Fibroblast of mammary gland (primary cell): Measurements from ENCODE around the gene NAGS.
"Not testable (repeated sequence)": the region's sequence is repeated elsewhere in the genome, so short reads cannot be mapped to it uniquely, and the experiment has no call there.

Source experiments
- DNase-seq: peaks from one replicate; pipeline ENCODE4 v3.0.0-alpha.2; 2010; ENCODE audit warnings: low read depth
- H3K4me3 ChIP-seq: 2 replicates; pipeline ENCODE4 v1.5.1; 2011; ENCODE audit warnings: low read depth, mild to moderate bottlenecking, low read length, moderate library complexity; ENCODE audit not compliant: control insufficient read depth
- CTCF ChIP-seq: conservative IDR thresholded peaks from 2 replicates; pipeline ENCODE4 v1.5.1; 2011; ENCODE audit warnings: low read depth, low read length, inconsistent platforms; ENCODE audit not compliant: control insufficient read depth, insufficient read depth

Gene NAGS

GRCh38 chr17:44004077-44004760, at the start of gene NAGS:
Gene NAGS, plus strand, starts transcription at chr17:44004622. Its CDS starts 42 bp downstream, at chr17:44004664.
- TF ChIP-seq CTCF, result no peak
- peak; percentile 71 for DNase-seq
- peak within 1 kb of the TSS; percentile 82 for H3K4me3 ChIP-seq

- TF ChIP-seq CTCF, result no peak
- peak; percentile 23 for DNase-seq
- H3K4me3 ChIP-seq, result no peak overlapping the region
These were observed 48.2 kb upstream of the NAGS start for GRCh38 chr17:43956222-43956621.

GRCh38 chr17:43958748-43959352, 45.6 kb upstream of the NAGS start:
- no peak for TF ChIP-seq CTCF
- no peak overlapping the region for H3K4me3 ChIP-seq
- peak; percentile 65 for DNase-seq

- DNase-seq, H3K4me3 ChIP-seq: not testable (repeated sequence)
These were observed 43.1 kb upstream of the NAGS start for GRCh38 chr17:43961292-43961691.

GRCh38 chr17:43961954-43962353, 42.5 kb upstream of the NAGS start:
- H3K4me3 ChIP-seq, result no peak overlapping the region
- no peak for DNase-seq
- no peak for TF ChIP-seq CTCF

GRCh38 chr17:43962479-43962878, 41.9 kb upstream of the NAGS start:
- H3K4me3 ChIP-seq, result no peak overlapping the region
- TF ChIP-seq CTCF, result no peak
- no peak for DNase-seq

- no peak for DNase-seq
- TF ChIP-seq CTCF, result no peak
- no peak overlapping the region for H3K4me3 ChIP-seq
These were observed 38.1 kb upstream of the NAGS start for GRCh38 chr17:43966276-43966675.
